IMR-90 (cell line): ENCODE results near the gene ATOH8.

Experiments
- BHLHE40 ChIP-seq: fragments of 150-350 bp; IDR thresholded peaks from 2 replicates; pipeline ENCODE4 v1.6.1; 2016; ENCODE audit warnings: mild to moderate bottlenecking, low read depth, low read length
- CHD1 ChIP-seq: IDR thresholded peaks from 2 replicates; pipeline ENCODE4 v1.6.1; 2012; ENCODE audit warnings: low read depth, low read length, improper control_type of control experiment
- CTCF ChIP-seq: conservative IDR thresholded peaks from 2 replicates; pipeline ENCODE4 v1.5.1; 2012; ENCODE audit warnings: mild to moderate bottlenecking, low read depth, low read length, improper control_type of control experiment
- MXI1 ChIP-seq: IDR thresholded peaks from 2 replicates; pipeline ENCODE4 v1.6.1; 2012; ENCODE audit warnings: low read depth, mild to moderate bottlenecking, low read length, moderate library complexity, borderline replicate concordance
- NFE2L2 ChIP-seq: fragments of 150-350 bp; IDR thresholded peaks from 2 replicates; pipeline ENCODE4 v1.6.1; 2016; ENCODE audit warnings: low read depth, mild to moderate bottlenecking, low read length
- POLR2A ChIP-seq: IDR thresholded peaks from 2 replicates; pipeline ENCODE4 v1.6.1; 2012; ENCODE audit warnings: mild to moderate bottlenecking, low read depth, low read length
- RAD21 ChIP-seq: IDR thresholded peaks from 2 replicates; pipeline ENCODE4 v1.6.1; 2012; ENCODE audit warnings: low read length, improper control_type of control experiment
- RCOR1 ChIP-seq: IDR thresholded peaks from 2 replicates; pipeline ENCODE4 v1.6.1; 2012; ENCODE audit warnings: mild to moderate bottlenecking, low read length, improper control_type of control experiment; ENCODE audit not compliant: insufficient replicate concordance
- RFX5 ChIP-seq: IDR thresholded peaks from 2 replicates; pipeline ENCODE4 v1.8.0; 2012; ENCODE audit warnings: low read depth, mild to moderate bottlenecking, low read length, moderate library complexity
- SMC3 ChIP-seq: fragments of 150-350 bp; IDR thresholded peaks from 2 replicates; pipeline ENCODE4 v1.6.1; 2016; ENCODE audit warnings: low read depth, mild to moderate bottlenecking, antibody characterized with exemption, low read length, moderate library complexity
- USF2 ChIP-seq: fragments of 150-350 bp; IDR thresholded peaks from 2 replicates; pipeline ENCODE4 v1.6.1; 2017; ENCODE audit warnings: mild to moderate bottlenecking, antibody characterized with exemption, low read length, low read depth
- TF ChIP-seq, protein P1 (sequence below): fragments of 150-350 bp; IDR thresholded peaks from 2 replicates; pipeline ENCODE4 v1.6.1; 2016; ENCODE audit warnings: low read depth, mild to moderate bottlenecking, low read length, moderate library complexity, borderline replicate concordance

DNA sequence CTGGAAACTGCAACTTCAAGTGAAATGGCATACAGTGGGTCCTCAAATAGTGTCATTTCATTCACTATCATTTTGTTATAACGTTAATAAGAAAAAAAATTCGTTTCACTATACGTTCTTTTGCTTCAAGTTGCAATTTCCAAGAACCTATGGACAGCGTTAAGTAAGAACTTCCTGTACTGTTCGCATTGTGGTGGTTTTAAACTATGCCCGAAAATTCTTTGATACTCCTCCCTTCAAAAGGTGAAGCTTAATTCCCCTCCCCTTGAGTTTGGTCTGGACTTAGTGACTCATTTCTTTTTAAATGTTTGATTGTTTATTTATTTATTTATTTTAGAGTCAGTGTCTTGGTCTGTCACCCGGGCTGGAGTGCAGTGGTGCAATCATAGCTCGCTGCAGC is 39.0 kb upstream of the ATOH8 start:
- no peak for TF ChIP-seq CTCF
- no peak for TF ChIP-seq POLR2A
- TF ChIP-seq, protein P1, sequence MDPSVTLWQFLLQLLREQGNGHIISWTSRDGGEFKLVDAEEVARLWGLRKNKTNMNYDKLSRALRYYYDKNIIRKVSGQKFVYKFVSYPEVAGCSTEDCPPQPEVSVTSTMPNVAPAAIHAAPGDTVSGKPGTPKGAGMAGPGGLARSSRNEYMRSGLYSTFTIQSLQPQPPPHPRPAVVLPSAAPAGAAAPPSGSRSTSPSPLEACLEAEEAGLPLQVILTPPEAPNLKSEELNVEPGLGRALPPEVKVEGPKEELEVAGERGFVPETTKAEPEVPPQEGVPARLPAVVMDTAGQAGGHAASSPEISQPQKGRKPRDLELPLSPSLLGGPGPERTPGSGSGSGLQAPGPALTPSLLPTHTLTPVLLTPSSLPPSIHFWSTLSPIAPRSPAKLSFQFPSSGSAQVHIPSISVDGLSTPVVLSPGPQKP: no peak
- TF ChIP-seq RCOR1: no peak
- TF ChIP-seq CHD1: no peak
- TF ChIP-seq USF2: no peak
- TF ChIP-seq SMC3: no peak
- TF ChIP-seq BHLHE40: no peak
- no peak for TF ChIP-seq RFX5
- TF ChIP-seq RAD21: no peak
- no peak for TF ChIP-seq MXI1
- TF ChIP-seq NFE2L2: no peak
